Neural cell (in vitro differentiated cells): ENCODE results near the gene CFAP58. TPM values are rescaled to one million over a fixed set of nuclear protein-coding genes. Genes with fewer than 3 reads are reported as not detected.

ENCODE experiments used
- H2AFZ ChIP-seq: fragments of 200-600, 300-800 bp; sonication (generic), shearing (Covaris generic); 2 replicates; pipeline ENCODE4 v1.6.0; 2014; ENCODE audit warnings: low read depth, mild to moderate bottlenecking, antibody characterized with exemption, low read length, moderate library complexity
- H3F3A ChIP-seq: fragments of 200-600 bp; shearing (Covaris generic); 2 replicates; pipeline ENCODE4 v1.6.1; 2016; ENCODE audit warnings: mild to moderate bottlenecking, moderate library complexity, mixed read lengths, antibody characterized with exemption, low read length; ENCODE audit not compliant: insufficient read depth, poor library complexity, severe bottlenecking
- H3K27ac ChIP-seq: fragments of 200-600, 300-800 bp; sonication (generic), shearing (Covaris generic); 2 replicates; pipeline ENCODE4 v1.5.1; 2014; ENCODE audit warnings: mild to moderate bottlenecking, low read length, moderate library complexity
- H3K27me3 ChIP-seq: fragments of 300-800, 200-600 bp; sonication (generic), shearing (Covaris generic); 2 replicates; pipeline ENCODE4 v1.6.0; 2014; ENCODE audit warnings: mild to moderate bottlenecking, low read depth, low read length, moderate library complexity; ENCODE audit not compliant: insufficient read depth
- H3K36me3 ChIP-seq: fragments of 300-800, 200-600 bp; sonication (generic), shearing (Covaris generic); 2 replicates; pipeline ENCODE4 v1.5.1; 2014; ENCODE audit warnings: mild to moderate bottlenecking, antibody characterized with exemption, low read length, moderate library complexity; ENCODE audit not compliant: insufficient read depth
- H3K4me2 ChIP-seq: fragments of 300-800, 200-600 bp; sonication (generic), shearing (Covaris generic); 2 replicates; pipeline ENCODE4 v1.6.0; 2014; ENCODE audit warnings: mild to moderate bottlenecking, low read length
- H3K4me3 ChIP-seq: fragments of 300-800, 200-600 bp; sonication (generic), shearing (Covaris generic); 2 replicates; pipeline ENCODE4 v1.5.1; 2014; ENCODE audit warnings: mild to moderate bottlenecking, low read length, moderate library complexity
- H3K79me2 ChIP-seq: fragments of 200-600 bp; shearing (Covaris generic); replicated peaks from 2 replicates; pipeline ENCODE4 v1.6.0; 2014; ENCODE audit warnings: mild to moderate bottlenecking, low read length, moderate library complexity; ENCODE audit not compliant: insufficient read depth
- H3K9ac ChIP-seq: fragments of 300-800, 200-600 bp; sonication (generic), shearing (Covaris generic); 2 replicates; pipeline ENCODE4 v1.6.1; 2016; ENCODE audit warnings: mild to moderate bottlenecking, low read length, mixed read lengths
- H3K9me2 ChIP-seq: fragments of 200-600 bp; shearing (Covaris generic); 2 replicates; pipeline ENCODE4 v1.6.1; 2016; ENCODE audit warnings: mild to moderate bottlenecking, low read length, mixed read lengths; ENCODE audit not compliant: insufficient read depth
- H3K9me3 ChIP-seq: fragments of 200-600, 300-800 bp; sonication (generic), shearing (Covaris generic); 2 replicates; pipeline ENCODE4 v1.6.1; 2016; ENCODE audit warnings: mild to moderate bottlenecking, mixed run types, low read length, moderate library complexity, mixed read lengths
- H4K20me1 ChIP-seq: fragments of 200-600 bp; shearing (Covaris generic); 2 replicates; pipeline ENCODE4 v1.6.1; 2016; ENCODE audit warnings: mild to moderate bottlenecking, mixed run types; ENCODE audit not compliant: insufficient read depth
- CTCF ChIP-seq: fragments of 450-650 bp; IDR thresholded peaks from 2 replicates; pipeline ENCODE4 v1.5.1; 2014; ENCODE audit warnings: antibody characterized with exemption, mild to moderate bottlenecking, moderate library complexity; ENCODE audit not compliant: poor library complexity, severe bottlenecking
- EP300 ChIP-seq: fragments of 450-650 bp; conservative IDR thresholded peaks from 2 replicates; pipeline ENCODE4 v1.6.1; 2014; ENCODE audit warnings: antibody characterized with exemption, mild to moderate bottlenecking, moderate library complexity; ENCODE audit not compliant: poor library complexity, severe bottlenecking
- EZH2 ChIP-seq: fragments of 200-600, 300-800 bp; shearing (Covaris generic), sonication (generic); IDR thresholded peaks from 2 replicates; pipeline ENCODE4 v1.6.1; 2014; ENCODE audit warnings: antibody characterized with exemption, low read length, borderline replicate concordance, mild to moderate bottlenecking; ENCODE audit not compliant: insufficient read depth, poor library complexity, severe bottlenecking
- MXI1 ChIP-seq: fragments of 450-650 bp; conservative IDR thresholded peaks from 2 replicates; pipeline ENCODE4 v1.6.1; 2014; ENCODE audit warnings: antibody characterized with exemption, mild to moderate bottlenecking; ENCODE audit not compliant: poor library complexity, severe bottlenecking
- POLR2AphosphoS5 ChIP-seq: IDR thresholded peaks from 2 replicates; pipeline ENCODE4 v1.6.1; 2012
- RAD21 ChIP-seq: fragments of 450-650 bp; conservative IDR thresholded peaks from 2 replicates; pipeline ENCODE4 v1.6.1; 2014; ENCODE audit warnings: antibody characterized with exemption, mild to moderate bottlenecking, moderate library complexity
- REST ChIP-seq: IDR thresholded peaks from 2 replicates; pipeline ENCODE4 v1.6.1; 2012; ENCODE audit warnings: borderline replicate concordance
- SMC3 ChIP-seq: fragments of 450-650 bp; conservative IDR thresholded peaks from 2 replicates; pipeline ENCODE4 v1.6.1; 2014; ENCODE audit warnings: antibody characterized with exemption, mild to moderate bottlenecking, moderate library complexity; ENCODE audit not compliant: poor library complexity
- TAF1 ChIP-seq: IDR thresholded peaks from 2 replicates; pipeline ENCODE4 v1.6.1; 2012; ENCODE audit warnings: low read depth
- polyA plus RNA-seq: library from polyadenylated mRNA; depleted of rRNA; stranded (reverse); fragments of >200 nt; gene quantifications from 2 replicates; pipeline ENCODE4 v1.2.3, GENCODE V29; 2014

CFAP58 gene
- polyA plus RNA-seq, 1 donor from 2014 or later, result not detected

GRCh38 chr10:104450490-104450889 is 96.9 kb downstream of the CFAP58 start:
- H3K36me3 ChIP-seq, result no peaks in the 10 kb centered on the region
- no peaks in the 10 kb centered on the region for H3K9me3 ChIP-seq
- H3F3A ChIP-seq, result no peaks in the 10 kb centered on the region
- no peak overlapping the region for H3K9ac ChIP-seq
- H2AFZ ChIP-seq, result no peak overlapping the region
- no peak overlapping the region for H3K27ac ChIP-seq
- no peak overlapping the region for H3K4me2 ChIP-seq
- TF ChIP-seq TAF1 (no peak), EZH2 (no peak), CTCF (no peak), RAD21 (no peak), POLR2AphosphoS5 (no peak), MXI1 (no peak), SMC3 (no peak), REST (no peak), EP300 (no peak)
- no peaks in the 10 kb centered on the region for H4K20me1 ChIP-seq
- no peak overlapping the region for H3K4me3 ChIP-seq
- no peaks in the 10 kb centered on the region for H3K9me2 ChIP-seq
- H3K79me2 ChIP-seq, result no peaks in the 10 kb centered on the region
- no peaks in the 10 kb centered on the region for H3K27me3 ChIP-seq

GRCh38 chr10:104450954-104451353 is 97.3 kb downstream of the CFAP58 start:
- no peaks in the 10 kb centered on the region for H3K79me2 ChIP-seq

More at GRCh38 chr10:104450954-104451353, 97.3 kb downstream of the CFAP58 start:
- H2AFZ ChIP-seq, result no peak overlapping the region
- H3K27ac ChIP-seq, result no peak overlapping the region
- H3K36me3 ChIP-seq, result no peaks in the 10 kb centered on the region
- no peaks in the 10 kb centered on the region for H3K9me3 ChIP-seq
- no peaks in the 10 kb centered on the region for H3K9me2 ChIP-seq
- TF ChIP-seq POLR2AphosphoS5 (no peak), RAD21 (no peak), SMC3 (no peak), MXI1 (no peak), CTCF (no peak), TAF1 (no peak), REST (no peak), EZH2 (no peak), EP300 (no peak)
- H3K9ac ChIP-seq, result no peak overlapping the region
- H4K20me1 ChIP-seq, result no peaks in the 10 kb centered on the region
- H3F3A ChIP-seq, result no peaks in the 10 kb centered on the region
- H3K27me3 ChIP-seq, result no peaks in the 10 kb centered on the region
- no peak overlapping the region for H3K4me3 ChIP-seq
- no peak overlapping the region for H3K4me2 ChIP-seq
